Measurements from ENCODE around the gene HOXC4.

The HOXC4 gene

DNA sequence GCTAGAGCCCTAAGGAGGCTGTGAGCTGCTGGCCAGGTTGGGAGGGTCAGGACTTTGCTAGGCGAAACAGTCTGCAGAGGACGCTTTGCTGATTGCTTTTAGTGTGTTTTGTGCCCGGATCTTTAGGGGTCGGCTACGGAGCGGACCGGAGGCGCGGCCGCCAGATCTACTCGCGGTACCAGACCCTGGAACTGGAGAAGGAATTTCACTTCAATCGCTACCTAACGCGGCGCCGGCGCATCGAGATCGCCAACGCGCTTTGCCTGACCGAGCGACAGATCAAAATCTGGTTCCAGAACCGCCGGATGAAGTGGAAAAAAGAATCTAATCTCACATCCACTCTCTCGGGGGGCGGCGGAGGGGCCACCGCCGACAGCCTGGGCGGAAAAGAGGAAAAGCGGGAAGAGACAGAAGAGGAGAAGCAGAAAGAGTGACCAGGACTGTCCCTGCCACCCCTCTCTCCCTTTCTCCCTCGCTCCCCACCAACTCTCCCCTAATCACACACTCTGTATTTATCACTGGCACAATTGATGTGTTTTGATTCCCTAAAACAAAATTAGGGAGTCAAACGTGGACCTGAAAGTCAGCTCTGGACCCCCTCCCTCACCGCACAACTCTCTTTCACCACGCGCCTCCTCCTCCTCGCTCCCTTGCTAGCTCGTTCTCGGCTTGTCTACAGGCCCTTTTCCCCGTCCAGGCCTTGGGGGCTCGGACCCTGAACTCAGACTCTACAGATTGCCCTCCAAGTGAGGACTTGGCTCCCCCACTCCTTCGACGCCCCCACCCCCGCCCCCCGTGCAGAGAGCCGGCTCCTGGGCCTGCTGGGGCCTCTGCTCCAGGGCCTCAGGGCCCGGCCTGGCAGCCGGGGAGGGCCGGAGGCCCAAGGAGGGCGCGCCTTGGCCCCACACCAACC, 23.9 kb upstream of the HOXC4 start:
- no peak for DNase-seq

DNA sequence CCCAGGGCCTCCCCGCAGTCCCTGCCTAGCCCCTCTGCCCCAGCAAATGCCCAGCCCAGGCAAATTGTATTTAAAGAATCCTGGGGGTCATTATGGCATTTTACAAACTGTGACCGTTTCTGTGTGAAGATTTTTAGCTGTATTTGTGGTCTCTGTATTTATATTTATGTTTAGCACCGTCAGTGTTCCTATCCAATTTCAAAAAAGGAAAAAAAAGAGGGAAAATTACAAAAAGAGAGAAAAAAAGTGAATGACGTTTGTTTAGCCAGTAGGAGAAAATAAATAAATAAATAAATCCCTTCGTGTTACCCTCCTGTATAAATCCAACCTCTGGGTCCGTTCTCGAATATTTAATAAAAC, 23.2 kb upstream of the HOXC4 start:
- no peak for DNase-seq

DNA sequence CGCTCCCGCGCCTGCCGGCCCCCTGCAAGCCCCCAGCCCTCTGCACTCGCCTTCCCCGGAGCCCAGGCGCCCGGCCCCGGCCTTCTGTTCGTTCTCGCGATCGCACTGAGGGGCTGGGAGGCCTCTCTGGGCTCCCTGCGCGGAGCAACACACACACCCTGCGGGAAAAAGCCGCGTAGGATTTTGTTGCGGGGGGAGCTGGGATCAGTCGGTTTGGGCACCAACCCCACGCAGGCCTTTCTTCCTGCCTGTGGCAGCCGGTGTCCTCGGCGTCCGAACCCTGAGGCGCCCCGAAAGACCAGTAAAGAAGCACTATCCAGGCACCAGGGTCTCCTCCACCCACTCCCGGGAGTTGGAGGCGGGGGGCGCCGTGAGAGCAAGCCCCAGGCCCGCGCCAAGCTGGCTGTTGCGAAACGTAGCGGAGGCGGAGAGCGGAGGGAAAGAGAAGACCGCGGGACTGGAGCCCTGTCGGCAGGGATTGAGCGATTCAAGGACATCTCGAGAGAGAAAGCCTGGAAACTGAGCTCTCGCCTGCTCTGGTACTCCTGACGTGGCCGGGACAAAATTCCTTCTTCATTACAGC, 22.7 kb upstream of the HOXC4 start:
- DNase-seq = no peak

DNA sequence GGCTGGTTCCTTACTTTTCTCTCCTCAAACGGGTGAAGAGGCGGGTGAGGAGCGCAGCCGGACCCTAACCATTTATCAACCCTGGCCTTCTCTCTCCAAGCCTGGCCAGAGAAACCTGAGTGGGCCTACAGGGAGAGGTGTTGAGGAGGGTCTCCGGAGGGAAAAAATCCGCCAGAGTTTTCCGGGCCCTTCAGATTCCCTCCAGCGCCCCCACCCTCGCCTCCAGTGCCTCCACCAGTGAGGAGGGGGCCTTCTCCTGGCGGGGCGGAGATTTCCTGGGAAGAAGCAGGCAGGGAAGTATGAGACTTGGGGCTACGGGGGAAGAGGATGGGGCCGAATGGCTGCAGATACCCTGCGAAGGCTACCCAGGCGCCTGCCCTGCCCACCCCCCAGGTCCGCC, 22.2 kb upstream of the HOXC4 start:
- DNase-seq = no peak

DNA sequence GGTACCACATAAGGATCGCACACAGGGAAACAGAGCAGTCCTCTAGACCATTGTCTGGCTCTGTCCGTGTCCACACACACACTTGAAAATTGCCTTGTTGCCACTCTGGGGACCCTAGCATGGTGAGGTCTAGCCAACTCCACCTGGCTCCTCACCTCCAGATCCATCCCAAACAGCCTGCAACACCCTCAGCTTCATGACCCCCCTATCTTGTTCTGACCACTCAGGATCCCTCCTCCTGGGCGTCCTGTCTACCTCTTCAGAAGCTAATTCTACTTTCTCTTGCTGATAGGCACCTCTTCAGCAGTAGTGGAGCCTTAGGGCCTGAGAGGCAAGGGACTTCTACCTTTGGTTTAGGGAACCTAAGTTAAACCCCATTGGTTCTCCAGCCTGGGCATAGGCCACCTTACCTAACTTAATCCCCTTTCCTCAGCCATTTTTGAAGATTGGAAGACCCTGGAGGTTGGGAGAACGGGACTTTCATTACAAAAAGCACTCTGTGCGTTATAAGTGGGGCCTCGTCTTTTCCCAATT, 21.5 kb upstream of the HOXC4 start:
- DNase-seq = no peak

DNA sequence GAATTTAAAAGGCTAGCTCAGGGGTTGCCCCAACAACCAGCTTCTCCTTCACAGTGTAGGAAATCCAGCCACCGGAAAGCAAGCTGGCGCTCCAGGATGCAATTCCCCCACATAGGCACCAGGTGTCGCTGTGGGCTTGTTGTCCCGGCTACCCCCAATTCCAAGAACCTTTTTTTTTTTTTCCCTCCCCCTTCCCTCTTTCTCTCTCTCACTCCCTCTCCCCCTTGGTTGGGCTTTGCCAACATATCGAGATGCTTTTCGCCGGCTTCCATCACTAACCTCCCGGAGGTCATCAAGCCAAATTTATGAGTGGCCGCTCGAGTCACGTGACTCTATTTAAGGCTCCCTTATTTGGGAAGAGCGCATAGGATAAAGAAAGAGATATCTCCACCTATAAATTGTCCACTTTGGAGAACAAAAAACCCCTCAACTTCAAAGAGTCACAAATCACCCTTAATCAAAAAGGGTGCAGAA, 21.0 kb upstream of the HOXC4 start, which contains the start of gene HOXC5:
HOXC5 (plus strand) TSS at position 424 of the 474 bp plus-strand sequence. CDS start 73 bp downstream, outside the sequence.
- peak; percentile 70 for DNase-seq

DNA sequence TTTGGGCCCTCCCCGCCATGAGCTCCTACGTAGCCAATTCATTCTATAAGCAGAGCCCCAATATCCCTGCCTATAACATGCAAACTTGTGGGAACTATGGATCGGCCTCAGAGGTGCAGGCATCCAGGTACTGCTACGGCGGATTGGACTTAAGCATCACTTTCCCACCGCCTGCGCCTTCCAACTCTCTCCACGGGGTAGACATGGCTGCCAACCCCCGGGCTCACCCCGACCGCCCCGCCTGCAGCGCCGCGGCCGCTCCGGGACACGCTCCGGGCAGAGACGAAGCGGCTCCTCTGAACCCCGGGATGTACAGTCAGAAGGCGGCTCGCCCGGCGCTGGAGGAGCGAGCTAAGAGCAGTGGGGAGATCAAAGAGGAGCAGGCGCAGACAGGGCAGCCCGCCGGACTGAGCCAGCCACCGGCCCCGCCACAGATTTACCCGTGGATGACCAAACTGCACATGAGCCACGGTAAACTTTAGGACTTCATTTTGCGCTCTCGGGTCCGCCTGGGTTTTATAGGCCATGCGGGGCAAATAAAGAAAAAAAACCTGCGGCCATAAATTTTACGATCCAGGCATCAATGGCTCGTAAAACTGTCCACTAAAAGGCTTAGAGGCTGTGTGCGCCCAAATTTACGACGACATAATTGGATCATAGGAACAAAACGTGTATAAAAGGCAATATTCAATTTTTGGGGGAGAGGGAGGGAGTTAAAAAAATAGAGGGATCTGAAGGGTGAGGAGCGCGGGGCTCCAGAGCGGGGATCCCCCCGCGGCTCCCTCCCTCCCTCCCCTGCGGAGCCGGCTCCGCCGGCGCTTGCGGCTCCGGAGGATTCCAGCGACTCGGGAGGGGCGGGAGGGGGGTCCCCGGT, 20.3 kb upstream of the HOXC4 start:
- peak; percentile 43 for DNase-seq

DNA sequence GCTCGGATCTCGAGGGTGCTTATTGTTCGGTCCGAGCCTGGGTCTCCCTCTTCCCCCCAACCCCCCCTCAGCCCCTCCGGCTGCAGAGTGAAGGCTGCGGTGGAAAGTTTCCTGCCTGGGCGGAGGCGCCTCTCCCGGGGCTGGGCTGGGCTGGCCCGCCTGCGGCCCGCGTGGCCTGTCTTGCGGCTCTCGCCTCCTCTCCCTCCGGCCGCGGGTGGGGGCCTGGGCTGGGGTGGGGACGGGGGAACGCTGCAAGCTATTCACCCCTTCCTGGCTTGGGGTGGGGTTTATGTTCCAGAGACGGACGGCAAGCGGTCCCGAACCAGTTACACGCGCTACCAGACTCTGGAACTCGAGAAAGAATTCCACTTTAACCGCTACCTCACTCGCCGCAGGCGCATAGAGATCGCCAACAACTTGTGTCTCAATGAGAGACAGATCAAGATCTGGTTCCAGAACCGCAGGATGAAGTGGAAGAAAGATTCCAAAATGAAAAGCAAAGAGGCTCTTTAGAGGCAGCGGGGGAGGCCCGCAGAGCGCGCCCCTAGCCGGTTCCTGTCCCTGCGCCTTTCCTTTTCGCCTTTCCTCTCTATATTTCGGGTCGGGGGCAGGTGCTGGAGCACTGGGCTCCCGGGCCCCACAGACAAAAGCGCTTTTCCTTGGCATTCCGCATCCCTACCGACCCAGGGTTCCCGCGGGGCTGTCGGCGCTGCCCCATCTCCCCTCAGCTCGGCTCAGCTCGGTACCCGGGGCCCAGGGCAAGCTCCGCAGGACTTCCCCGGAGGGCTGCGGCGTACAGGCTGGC, 19.5 kb upstream of the HOXC4 start:
- no peak for DNase-seq

DNA sequence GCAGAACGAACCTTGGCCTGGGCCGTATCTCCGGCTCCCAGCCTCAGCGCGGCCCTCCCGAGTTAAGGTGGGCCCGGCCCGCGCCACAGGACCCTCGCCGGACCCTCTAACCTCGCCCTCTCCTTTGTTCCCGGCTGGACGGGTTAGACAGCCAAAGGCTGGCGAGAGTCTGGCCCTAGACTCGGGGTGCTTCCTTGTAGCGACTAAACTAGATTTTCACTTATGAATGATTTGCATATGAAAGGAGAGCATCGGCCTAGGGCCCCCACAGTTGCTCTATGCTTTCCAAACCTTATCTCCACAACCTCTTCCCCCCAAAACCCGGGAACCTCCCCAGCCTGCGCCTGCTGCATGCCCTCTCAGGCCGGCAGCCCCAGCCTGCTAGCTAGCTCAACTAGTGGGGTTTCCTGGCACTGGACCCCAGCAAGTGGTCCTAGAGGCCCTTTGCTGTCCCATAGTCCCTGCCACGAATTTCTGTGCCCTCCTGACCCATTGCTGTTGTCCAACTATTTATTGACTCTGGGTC, 18.8 kb upstream of the HOXC4 start:
- no peak for DNase-seq

DNA sequence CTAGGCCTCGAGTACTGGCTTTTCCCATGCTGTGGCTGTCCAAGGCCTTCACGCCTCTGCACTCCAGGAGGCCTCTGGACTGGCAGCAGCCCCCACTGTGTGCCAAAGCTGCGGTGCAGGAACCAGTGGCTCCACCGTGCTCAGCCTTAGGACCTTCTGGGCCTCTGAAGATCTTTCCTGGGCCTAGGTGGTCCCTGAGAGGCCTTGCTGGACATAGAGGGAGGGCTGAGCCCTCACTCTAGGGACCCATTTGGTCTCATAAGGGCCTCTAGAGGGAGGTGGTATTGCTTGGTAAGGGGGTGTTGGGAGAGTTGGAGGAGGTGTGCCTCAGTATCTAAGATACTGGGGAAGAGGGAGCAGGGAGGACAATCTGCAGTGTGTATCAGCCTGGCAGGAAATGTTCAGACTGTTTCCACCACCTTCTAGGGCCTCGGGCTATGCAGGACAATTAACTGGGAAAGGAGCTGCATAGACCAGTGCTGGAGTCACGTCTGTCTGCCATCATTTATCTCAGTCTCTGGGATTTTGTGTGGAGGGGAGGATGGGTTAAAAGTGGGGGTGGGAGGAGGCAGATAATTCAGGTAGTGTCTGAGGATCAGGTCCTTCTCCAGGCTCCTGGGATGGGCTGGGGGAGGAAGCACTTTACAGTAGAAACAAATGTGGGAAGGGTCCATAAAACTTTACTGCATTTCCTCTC, 17.9 kb upstream of the HOXC4 start:
- DNase-seq = no peak

DNA sequence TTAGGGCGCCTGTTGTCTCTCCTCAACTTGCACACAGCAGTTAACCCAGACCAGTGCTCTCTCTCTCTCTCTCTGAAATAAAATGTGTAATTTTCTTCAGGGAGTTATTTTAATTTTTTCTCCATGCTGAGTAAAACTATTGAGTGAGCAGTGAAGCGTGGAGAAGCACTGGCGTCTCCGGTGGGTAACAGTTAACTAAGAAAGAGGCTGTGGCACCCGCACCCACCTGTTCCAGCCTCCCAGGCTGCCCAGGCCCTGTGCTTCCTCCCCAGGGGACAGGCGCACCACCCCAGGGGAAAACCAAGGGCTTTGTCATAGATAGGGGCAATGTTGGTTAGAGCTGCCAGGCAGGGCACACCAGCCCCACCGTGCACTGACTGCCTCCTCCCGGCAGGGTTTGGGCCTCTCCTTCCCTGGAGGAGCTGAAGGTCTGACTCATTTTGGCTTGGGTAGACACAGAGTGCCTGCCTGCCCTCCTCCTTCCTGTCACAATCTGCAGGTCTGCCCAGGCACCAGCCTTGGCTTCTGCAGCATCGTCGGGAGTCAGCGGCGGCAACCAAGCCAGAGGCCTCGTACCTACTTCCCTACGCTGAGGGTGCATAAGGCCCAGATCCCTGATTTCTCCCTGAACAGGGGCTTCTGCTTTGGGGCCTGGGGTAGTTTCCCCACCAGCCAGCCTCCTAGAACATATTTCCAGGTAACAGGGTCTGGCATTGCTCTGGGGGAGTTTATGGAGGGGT, 16.8 kb upstream of the HOXC4 start:
- DNase-seq = peak; percentile 70

DNA sequence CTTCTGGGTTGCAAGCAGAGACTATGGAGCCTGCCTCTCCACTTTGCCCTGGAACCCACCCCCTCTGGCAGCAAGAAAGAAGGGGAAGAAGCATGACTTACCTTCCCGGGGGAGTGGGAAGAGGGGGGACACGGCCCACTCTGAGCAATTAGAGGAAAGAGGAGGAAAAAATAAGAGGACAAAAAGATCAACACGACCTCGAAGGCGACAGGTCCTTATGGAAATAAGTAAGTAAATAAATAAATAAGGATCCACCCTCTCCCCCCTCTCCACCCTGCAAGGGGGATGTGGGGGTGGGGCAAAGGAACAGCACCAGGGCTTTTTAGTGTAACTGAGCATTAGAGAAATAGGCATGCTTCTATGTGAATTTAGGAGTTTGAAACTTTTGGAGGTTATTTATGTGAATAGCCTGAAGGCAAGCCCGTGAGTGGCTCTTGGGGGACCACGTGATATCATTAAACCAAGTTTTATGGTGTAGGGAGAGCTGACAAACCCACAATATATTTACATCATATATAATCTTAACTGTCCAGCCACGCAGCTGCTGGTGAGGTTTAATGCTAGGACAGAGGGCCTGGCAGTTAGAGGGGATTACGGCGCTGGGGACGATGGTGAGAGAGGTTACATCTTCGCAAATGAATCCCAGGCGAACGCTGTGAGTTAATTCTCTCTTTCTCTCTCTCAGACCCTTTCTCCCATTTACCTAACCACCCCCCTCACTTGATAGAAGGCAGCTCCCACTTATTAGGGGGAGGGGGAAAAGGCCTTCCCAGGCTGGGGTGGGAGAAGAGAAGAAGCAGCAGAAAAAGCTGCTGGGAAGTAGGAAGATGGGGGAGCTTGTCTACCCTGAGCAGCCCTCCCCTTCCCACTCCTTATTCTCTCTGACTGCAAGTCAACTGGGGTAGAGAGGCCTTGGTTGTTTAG, 16.0 kb upstream of the HOXC4 start:
- DNase-seq = no peak

DNA sequence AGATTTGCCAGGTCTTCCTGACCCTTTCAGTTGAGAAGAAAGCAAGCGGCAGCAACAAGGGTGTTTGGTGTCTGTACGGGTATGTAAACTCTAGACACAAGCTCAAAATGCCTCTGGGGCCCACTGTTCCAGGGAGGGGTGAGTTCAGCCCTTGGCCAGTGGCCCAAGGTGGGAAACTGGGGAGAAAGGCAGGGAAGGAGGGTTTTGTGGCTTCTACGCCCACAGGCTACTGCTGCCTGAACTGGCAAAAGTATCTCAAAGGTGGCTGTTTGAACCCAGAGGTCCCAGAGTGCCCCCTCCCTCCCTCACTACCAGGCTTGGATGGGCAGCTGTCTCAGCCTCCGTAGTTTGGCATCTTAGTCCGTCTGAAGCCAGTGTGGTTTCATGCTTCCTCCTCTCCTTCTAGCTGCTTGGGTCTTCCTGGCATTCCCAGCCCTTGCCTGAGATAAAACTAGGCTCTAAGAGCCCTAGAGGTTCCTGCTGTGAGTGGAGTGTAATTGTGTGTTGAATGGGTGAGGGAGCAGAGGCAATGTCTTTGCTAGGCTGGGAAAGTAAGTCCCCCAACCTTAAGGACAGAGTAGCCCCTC, 15.3 kb upstream of the HOXC4 start:
- no peak for DNase-seq

DNA sequence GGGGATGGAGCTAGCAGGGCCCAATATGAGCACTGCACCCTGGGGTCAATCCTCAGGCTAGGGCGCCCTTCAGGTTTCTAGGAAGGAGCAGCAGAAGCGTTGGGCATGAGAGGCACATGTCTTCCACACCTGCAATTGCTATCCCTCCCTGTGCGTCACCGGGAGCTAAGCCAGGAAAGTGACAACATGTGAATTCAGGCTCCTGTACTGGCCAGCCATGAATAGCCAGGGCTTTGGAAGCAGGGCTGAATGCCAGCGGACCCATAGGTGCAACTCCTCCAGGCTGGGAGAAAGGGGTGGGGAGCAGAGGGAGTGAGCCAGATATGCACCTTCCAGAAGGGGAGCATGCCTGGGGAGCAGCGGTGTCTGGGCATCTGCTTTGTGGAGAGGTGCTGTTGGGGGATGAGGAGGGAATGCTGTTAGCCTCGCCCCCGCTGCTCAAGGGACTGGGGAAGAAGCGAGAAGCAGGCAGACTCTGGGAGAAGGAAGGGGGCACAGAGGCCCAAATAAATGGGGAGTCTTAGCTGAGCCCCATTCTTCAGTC, 14.7 kb upstream of the HOXC4 start:
- no peak for DNase-seq

DNA sequence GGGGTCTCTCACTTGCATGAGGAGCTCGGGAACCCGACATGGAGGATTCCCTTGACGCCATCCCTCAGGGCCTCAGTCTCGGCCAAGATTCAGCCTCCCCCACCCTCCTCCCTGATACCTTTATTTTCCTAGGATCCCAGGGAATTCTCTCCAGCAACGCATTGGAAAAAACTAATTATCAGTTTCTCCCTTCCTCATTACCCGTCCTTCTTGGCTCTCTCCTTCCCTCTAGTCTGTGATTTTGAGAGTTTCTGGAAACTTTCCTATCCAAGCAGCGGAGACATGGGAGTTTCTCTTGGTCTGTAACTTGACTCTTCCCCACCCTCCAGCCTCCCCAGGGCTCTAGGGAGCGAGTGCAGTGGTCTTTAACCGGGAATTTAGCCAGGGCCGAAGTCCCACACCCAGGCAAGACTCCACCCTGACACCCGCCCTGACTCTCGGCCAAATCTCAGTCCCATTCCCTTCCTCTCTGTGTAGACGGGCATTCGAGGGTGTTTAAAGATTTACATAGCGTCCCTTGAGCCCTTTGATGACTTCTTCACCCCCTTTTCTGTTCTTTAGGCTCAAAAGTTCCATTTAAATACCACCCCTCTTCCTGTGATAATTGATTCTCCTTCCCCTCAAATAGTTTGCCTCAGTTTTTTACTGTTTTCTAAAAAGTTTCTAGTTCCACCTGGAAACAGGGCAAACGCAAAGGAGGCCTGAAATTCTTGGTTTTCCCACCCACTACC, 14.1 kb upstream of the HOXC4 start:
- DNase-seq = no peak

DNA sequence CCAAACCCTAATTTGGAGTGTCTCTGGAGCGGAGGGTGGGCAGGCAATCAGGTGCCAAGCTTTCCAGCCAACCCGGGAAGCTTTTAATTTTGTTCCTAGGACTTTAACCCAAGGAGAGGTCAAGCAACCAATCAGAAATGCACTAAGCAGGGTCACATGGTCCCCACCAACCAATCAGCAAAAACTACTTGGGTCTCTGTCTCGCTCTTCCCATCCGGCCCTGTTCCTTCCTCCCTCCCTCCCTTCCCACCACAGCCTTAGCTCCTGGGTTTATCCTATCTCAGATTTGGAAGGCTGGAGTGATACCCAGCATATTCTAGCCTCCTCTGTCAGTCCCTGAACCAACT, 13.5 kb upstream of the HOXC4 start:
- no peak for DNase-seq

DNA sequence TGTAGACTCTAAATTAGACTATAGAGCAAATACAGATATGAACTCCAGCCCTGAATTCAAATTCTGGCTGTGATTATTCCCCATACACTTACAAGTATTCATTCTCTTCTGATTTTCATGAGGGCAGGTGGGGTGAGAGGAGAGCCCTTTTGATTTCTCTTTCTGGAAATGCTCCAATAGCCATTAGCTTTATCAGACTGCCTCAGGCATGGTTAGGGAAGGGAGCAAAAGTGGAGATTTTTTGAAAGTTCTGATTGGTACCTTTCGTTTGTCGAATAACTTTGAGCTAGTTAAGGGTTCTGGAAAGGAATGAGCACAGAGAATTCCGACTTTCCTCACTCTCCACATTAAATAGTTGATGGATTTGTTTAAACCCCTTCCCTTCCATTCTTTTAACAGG, 13.0 kb upstream of the HOXC4 start:
- no peak for DNase-seq

DNA sequence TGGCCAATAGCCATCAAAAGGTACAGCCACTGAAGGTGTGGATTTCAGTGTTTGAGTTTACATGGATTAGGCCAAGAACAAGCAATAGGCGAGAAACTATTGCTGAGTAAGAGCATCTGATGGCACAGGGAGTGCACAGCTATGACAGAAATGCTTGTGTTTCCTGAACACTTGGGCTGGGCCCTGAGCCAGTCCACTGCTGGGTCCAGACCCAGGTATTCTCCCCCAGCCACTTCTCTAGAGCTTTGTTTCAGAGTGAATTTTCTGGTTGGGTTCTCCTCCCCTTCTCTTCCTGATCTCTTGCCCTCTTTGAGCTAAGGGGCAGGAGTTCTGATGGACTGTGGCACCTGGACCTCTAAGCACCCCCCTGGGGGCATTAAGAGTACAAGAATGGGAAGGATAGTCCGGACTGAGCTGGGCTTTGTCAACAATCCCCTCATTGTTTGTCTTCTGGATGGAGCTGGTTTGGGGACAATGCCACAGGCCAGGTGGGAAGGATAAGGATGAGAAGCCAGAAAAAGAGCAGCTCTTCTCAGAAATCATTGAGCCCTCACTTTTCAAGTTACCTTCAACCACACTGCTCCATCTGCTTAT, 12.4 kb upstream of the HOXC4 start:
- DNase-seq = no peak

Measured in NCI-H345 (cell line).